GM11168 (cell line): ENCODE measurements around the gene SLC8A1.

ENCODE experiments used
- in situ Hi-C: fragments of 300-500 bp; cut with MboI; formaldehyde crosslinking; loops from one replicate; pipeline ENCODE4 v1.12.0; 2022; ENCODE audit warnings: low sequenced_read_pairs; ENCODE audit not compliant: unreplicated experiment

The SLC8A1 gene

DNA sequence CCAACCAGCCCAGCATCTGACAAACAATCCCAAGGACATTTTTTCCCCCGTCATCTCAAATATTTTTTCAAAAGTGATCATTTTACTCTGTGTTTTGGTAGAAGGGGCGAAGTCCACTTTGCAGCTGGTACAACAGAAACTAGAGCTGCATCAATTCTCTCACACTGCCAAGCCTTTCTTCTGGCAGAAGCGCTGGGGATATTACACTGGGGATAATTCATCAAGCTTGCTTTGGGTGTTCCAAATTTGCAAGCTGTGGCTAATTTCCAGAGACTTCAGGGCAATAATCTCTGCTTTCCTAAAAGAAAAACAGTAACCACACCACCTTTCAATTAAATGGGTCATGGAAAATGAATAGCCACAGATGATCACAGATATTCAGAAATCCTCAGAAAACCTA, 238.3 kb downstream of the SLC8A1 start:
- in situ Hi-C loops = no loop called here

DNA sequence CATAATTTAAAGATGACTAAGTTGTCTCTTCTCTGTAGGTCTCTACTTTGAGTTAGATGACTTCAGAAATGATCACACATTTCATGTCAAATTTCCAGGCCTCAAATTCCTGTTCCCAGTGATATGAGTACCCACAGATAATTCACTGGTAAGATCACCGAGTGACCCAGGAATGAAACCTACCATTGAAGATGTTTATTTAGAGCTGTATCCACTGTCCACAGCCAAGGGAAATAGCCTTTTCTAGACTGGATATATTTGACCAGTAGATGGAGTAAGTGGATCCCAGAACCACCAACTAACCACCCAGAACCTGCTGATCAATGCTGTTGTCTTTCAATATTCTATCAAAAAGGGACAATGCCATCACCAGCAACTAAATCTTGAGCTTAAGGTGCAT, 238.8 kb downstream of the SLC8A1 start:
- in situ Hi-C loops = no loop called here

DNA sequence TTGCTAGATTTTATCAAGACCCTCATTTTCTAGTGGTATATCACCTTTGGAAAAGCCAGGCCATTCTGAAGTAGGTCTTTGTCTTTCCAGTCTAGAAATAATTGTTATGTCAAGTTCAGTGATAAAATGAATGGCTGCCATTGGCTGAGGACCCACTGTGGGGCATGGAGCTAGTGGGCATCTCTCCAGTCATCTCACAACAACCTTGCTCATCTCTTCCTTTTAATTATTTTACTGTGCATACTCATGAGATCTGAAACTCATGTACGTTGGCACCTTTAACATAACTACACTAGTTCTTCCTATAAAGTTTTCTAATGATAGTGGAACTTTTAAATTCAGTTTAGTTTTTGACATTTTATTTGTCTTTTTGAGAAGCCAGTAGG, 240.9 kb downstream of the SLC8A1 start:
- in situ Hi-C loops = no loop called here

DNA sequence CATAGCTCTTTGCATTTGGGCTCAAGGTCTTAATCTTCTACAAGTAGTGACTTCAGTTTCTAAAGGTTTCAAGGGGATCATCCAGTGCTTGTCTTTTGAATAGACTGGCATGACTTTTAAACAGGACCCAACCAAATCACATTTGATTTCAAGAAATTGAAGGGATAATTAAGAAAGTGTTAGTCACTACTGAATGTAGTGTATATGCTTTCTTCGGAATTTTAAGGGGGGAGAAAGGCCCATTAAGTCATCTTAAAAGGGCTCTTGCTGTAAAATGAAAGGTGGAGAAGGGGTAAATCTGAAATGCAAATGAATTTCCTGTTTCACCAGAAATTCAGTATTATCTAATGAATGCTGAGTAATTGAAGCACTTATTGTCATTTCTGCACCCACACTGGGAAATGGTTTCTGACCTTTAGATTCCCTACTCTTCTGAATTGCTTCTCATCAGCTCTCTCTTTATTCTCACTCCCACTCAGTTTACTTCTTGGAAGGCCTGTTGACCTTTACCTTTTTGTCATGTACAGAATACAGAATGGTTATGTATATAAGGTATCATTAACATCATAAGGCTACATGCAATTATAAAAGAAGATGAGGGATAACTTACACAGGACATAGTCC, 241.4 kb downstream of the SLC8A1 start:
- in situ Hi-C loops = no loop called here

GRCh38 chr2:40209761-40210160, 242.1 kb downstream of the SLC8A1 start:
- in situ Hi-C loops = no loop called here

DNA sequence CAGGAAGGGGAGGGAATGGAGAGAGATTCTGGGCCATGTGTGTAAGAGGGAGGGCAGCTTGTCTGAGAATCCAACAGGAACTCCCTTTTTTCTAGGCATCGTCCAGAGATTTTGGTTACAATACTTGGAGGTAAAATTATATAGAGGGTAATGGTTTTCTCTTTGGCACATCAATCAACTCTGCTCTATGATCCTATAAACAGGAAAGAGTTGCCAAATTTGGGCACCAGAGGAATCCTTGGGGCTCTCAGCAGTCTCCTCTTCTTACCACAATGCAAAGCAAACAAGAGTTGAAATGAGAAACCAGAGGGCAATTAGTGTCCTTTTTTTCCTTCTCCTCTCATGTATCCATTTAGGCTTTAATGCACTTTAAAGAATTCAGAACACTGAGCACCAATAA, 243.4 kb downstream of the SLC8A1 start:
- in situ Hi-C loops = no loop called here

- in situ Hi-C loops = no loop called here
These were observed 247.6 kb downstream of the SLC8A1 start for GRCh38 chr2:40204268-40204667.

GRCh38 chr2:40202798-40203400, 249.0 kb downstream of the SLC8A1 start:
- in situ Hi-C loops = no loop called here

DNA sequence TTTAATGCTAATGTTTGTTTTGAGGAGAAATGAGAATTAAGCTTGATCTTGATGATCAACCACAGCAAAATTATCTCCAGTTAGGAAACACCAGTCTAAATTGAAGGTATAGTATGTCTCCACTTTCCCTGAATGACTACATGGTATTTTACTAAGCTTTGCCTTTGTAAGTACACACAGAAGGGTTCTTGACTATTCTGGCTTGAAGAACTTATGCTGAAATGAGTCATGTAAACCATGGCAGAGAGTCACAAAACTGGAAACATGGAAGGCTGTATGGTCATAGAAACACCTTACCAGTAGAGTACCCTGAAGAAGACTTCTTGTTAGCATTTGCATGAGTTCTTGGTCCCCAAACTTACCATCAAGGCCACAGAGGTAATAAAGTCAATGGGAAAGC, 250.5 kb downstream of the SLC8A1 start:
- in situ Hi-C loops = no loop called here

- in situ Hi-C loops = no loop called here
These were observed 251.4 kb downstream of the SLC8A1 start for GRCh38 chr2:40200366-40200915.

DNA sequence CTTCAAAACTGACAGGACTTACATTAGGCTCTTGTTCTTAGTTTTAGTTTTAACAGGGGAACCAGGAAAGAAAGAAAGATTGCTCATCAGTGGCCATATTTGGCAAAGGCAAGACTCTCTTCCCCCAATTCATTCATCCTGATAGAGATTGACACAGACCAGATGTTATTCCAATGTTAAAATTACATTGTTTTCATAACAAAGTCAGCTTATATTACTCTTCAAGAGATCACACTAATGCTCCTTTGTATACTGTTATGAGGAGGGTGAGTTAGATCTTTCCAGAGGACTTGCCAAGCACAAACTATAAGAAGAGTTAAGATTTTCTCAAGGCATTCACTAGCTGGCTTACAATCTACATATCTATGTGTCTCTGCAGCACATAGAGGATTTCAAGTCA, 252.1 kb downstream of the SLC8A1 start:
- in situ Hi-C loops = no loop called here

GRCh38 chr2:40197121-40197520, 254.8 kb downstream of the SLC8A1 start:
- in situ Hi-C loops = no loop called here

- in situ Hi-C loops = no loop called here
These were observed 258.2 kb downstream of the SLC8A1 start for GRCh38 chr2:40193670-40194026.

DNA sequence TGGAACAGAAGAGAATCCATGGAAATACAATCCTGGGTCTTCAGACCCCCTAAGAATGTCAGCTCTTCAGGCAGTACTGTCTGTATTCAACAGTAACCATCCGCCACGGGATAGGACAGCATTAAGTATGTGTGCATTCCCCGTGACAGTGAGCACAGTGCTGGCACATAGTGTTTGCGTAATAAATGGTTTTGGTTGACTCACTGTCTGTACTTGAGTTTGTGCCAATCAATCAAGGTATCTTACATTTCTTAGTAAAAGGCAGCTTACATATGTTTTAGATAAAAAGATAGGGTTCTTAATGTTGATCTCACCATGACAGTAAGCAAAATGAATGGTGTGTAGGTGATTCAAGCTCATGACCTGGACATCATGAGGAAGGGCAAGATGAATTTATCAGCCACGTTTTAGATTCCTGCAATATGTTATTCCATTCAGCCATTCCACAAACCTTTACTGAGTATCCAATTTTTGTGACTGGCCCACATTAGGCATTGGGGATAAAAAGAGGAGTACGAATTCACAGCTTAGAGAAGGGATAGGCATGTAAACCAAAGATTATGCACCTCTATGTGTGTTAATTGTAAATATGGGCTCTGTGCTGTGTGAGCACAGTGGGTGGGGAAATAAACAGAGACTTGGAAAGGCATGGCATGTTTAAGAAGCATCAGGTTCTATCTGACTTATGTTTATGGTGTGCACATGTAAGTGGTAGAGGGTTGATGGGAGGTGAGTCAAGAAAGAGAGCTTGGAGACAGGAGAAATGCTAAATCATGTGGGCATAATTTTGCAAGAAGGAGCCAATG, 258.8 kb downstream of the SLC8A1 start:
- in situ Hi-C loops = no loop called here

DNA sequence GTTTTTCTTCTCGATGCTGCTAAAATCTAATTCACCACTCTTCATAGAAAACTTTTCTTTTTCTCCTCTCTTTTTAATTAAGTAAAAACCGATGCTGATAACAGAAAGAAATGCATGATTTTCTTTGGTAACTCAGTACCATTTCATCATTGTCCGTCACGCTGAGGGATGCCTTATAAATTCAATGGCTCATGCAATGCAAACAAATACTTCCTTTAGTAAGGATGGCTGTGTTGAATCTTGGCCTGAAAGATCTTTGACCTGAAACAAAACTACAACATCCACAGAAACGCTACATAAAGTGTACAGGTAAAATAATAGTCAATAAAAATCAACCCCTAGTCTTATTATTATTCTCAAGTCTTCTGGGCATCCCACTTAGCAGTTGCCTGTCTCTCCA, 261.4 kb downstream of the SLC8A1 start:
- in situ Hi-C loops = no loop called here

DNA sequence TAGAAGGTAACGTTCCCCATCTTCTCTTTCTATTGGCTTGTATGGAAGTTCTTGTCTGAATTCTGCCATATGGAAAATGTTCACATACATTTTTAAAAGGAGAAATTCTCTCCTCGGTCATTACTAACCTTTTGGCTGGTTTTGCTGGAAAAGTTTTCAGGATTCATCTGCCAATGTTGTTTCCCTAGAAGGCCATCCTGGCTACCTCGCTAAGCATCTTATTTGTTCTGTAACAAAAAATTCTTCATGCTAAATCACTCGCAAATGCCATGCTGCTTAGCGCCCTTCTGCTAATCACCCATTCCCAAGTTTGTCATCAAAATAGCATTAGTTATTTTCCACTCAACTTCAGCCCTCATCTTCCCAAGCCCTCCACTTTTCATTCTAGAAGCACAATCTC, 262.0 kb downstream of the SLC8A1 start:
- in situ Hi-C loops = no loop called here

DNA sequence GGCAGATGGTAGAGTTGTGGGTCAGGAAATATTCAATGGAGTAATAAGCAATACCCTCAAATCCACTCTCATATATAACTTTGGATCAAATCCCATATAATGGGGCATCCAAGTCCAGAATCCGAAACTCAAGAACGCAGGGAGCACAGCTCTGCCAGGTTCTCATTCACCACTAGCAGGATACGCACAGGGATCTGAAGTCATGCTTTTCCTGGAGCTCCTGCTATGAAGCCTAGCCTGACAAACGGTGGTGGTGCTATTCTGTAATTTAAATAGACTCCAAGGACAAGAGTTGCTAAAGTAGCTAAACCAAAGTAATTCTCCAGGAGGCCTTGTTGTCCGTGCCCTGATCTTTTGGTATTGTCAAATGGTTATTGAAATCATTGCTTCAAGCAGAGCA, 264.8 kb downstream of the SLC8A1 start:
- in situ Hi-C loops = no loop called here

DNA sequence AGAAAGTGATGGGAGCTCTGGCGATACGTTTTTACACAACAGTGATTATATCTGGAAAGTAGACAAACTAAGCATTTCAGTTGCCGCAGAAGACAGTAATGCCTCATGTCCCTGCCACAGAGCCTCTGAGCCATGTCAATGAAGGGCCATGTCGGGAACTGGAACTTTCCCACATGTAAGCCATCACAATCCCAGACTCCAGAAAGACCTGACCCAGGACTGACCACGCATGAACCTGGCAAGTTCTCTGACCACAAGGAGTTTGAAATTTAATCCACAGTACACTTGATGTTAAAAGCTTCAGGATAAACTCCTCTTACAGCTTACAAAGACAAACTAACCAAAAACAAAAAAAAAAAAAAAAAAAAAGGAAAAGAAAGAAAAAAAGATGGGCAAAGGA, 267.3 kb downstream of the SLC8A1 start:
- in situ Hi-C loops = no loop called here

DNA sequence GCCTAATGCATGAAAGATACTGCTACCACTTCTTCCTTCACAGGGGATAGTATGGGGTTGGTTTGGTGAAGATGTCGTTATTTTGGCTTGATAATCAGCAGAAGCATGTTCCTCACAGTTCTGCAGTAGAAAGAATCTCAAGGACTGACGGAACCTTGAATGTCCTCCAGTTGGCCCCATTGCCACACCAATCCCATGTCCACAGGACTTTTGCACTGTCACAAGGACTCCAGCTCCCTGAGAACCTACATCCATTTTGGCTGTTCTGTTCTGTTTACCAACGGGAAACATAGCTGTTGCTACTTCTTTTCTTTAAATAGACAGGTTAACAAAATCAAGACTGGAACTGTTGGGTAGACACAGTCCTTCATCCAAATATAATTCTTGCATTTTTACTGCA, 270.0 kb downstream of the SLC8A1 start:
- in situ Hi-C loops = no loop called here

- in situ Hi-C loops = no loop called here
These were observed 272.1 kb downstream of the SLC8A1 start for GRCh38 chr2:40179801-40180200.

GRCh38 chr2:40178971-40179370, 272.9 kb downstream of the SLC8A1 start:
- in situ Hi-C loops = no loop called here
